Body of pancreas (tissue), 4 donors: Measurements from ENCODE around the gene LRRN4. TPM values are rescaled to one million over a fixed set of nuclear protein-coding genes. Genes with fewer than 3 reads are reported as not detected.

ENCODE experiments used
- ATAC-seq: fragments of 150-250 bp; one replicate; pipeline ENCODE4 v1.9.1; 2016
- DNase-seq, 4 donors: peaks; one replicate each; pipeline ENCODE4 v3.0.0-alpha.2; 2019
- H3K27ac ChIP-seq, 4 donors: fragments of 200-600 bp; sonication (generic); 1 replicate in 3 of 4; 2 replicates in 1 of 4; pipeline versions ENCODE4 v1.5.1 to v1.6.1; 2016 to 2019; ENCODE audit warnings: mild to moderate bottlenecking in 1 of 4, mixed read lengths in 1 of 4, moderate library complexity in 1 of 4
- H3K27me3 ChIP-seq, 2 donors: fragments of 200-600 bp; sonication (generic); one replicate each; pipeline ENCODE4 v1.6.0; 2016; ENCODE audit warnings: mild to moderate bottlenecking in 1 of 2
- H3K36me3 ChIP-seq, 2 donors: fragments of 200-600 bp; sonication (generic); replicated peaks in 1 of 2; 2 replicates each; pipeline ENCODE4 v1.5.1; 2016; ENCODE audit warnings: low read depth in 2 of 2; ENCODE audit not compliant: insufficient read depth in 1 of 2
- H3K4me1 ChIP-seq: fragments of 200-600 bp; sonication (generic); one replicate; pipeline ENCODE4 v1.6.0; 2016
- H3K4me3 ChIP-seq, 2 donors: fragments of 200-600 bp; sonication (generic); 1 replicate in 1 of 2; 2 replicates in 1 of 2; pipeline ENCODE4 v1.5.1; 2016 to 2019
- H3K9me3 ChIP-seq, 3 donors: fragments of 200-600 bp; sonication (generic); 1 replicate in 2 of 3; 2 replicates in 1 of 3; pipeline ENCODE4 v1.5.1; 2016
- POLR2A ChIP-seq, 3 donors: fragments of 450-650 bp; IDR thresholded peaks; one replicate each; pipeline ENCODE4 v1.6.1; 2016; ENCODE audit warnings: antibody characterized with exemption in 3 of 3, mild to moderate bottlenecking in 2 of 3
- WGBS, 2 donors: methylation state at CpG; one replicate each; pipeline ENCODE4 v1.1.5; 2017; 5-methylcytosine and 5-hydroxymethylcytosine counted together
- intact Hi-C: fragments of 100-400 bp; cut with DNase I; formaldehyde crosslinking; loops from one replicate; pipeline ENCODE4 v1.15.1; 2023
- small RNA-seq: library from RNA; depleted of rRNA; stranded (forward); fragments of <200 nt; gene quantifications from one replicate; pipeline ENCODE3, GENCODE V24; 2016
- total RNA-seq, 2 donors: library from RNA; depleted of rRNA; stranded (reverse); fragments of >200 nt; gene quantifications; one replicate each; pipeline ENCODE4 v1.1.0, GENCODE V29; 2016
- TF ChIP-seq, protein P1 (sequence below), 7 experiments: fragments of 450-650 bp in 4 of 7; fragments of 200-600 bp in 3 of 7; sonication (generic) in 3 of 7; IDR thresholded peaks; one replicate each; pipeline ENCODE4 v1.5.1; 2016 to 2019; ENCODE audit warnings: antibody characterized with exemption in 7 of 7

LRRN4 gene
- total RNA-seq, 2 donors from 2014 or later, result 10.9 to 11.2 TPM

DNA sequence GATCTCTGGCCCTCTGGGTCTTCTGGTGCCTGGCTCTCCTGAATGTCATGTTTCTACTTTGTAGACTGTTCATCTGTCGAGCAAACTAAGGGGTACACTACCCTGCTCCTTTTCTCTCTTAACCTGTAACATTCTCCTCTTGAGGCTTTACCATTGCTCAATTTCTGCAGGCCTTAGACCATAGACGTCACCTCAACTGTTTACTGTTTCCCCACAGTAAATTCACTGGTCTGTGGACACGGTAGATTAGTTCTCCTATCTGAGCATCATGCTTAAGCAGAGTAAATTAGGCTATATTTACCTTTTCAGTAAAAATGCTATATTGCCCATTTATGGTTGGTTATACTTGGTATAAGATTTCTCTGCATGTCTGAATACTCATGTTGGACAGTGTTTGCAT is 62.9 kb downstream of the LRRN4 start:
- no peak overlapping the region for H3K4me3 ChIP-seq
- peaks cover 0 to 6% of the 10 kb centered on the region in 2 donors for H3K36me3 ChIP-seq
- no peaks in the 10 kb centered on the region for H3K4me1 ChIP-seq
- H3K27me3 ChIP-seq, result no peaks in the 10 kb centered on the region
- no peaks in the 10 kb centered on the region for H3K9me3 ChIP-seq
- intact Hi-C loops, result no loop called here
- no peak for ATAC-seq
- H3K27ac ChIP-seq, result no peak overlapping the region
- DNase-seq, result no peak
- TF ChIP-seq, protein P1, sequence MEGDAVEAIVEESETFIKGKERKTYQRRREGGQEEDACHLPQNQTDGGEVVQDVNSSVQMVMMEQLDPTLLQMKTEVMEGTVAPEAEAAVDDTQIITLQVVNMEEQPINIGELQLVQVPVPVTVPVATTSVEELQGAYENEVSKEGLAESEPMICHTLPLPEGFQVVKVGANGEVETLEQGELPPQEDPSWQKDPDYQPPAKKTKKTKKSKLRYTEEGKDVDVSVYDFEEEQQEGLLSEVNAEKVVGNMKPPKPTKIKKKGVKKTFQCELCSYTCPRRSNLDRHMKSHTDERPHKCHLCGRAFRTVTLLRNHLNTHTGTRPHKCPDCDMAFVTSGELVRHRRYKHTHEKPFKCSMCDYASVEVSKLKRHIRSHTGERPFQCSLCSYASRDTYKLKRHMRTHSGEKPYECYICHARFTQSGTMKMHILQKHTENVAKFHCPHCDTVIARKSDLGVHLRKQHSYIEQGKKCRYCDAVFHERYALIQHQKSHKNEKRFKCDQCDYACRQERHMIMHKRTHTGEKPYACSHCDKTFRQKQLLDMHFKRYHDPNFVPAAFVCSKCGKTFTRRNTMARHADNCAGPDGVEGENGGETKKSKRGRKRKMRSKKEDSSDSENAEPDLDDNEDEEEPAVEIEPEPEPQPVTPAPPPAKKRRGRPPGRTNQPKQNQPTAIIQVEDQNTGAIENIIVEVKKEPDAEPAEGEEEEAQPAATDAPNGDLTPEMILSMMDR (IDR thresholded peaks at IDR 0.05), result no peak
- TF ChIP-seq POLR2A (IDR thresholded peaks at IDR 0.05), result no peak
- WGBS, 2 donors, result 92 to 95% methylated on average over 3 of the region's 3 CpGs

Small RNA genes lying within 50 kb of the gene (small RNA-seq; reads per million reads assigned to genes)
- not detected for gene RN7SL498P

Other genes starting within 250 kb of the LRRN4 start
- 10 to 100 TPM; 12.5 to 30.6 TPM for gene CHGB, start 142.6 kb downstream of the LRRN4 start, total RNA-seq
- 1 to 10 TPM; 5.2 to 8.6 TPM for gene TRMT6, start 103.5 kb downstream of the LRRN4 start, total RNA-seq
- 1 to 10 TPM; 2.6 to 3.6 TPM for gene MCM8, start 103.4 kb downstream of the LRRN4 start, total RNA-seq
- gene CRLS1, start 47.9 kb downstream of the LRRN4 start, total RNA-seq, result 100 to 1,000 TPM in 1 of 2 donors, 10 to 100 TPM in 1; 31.6 to 102 TPM
- gene FERMT1, start 69.0 kb upstream of the LRRN4 start, total RNA-seq, result 1 to 10 TPM; 3.0 to 5.7 TPM